ENCODE results near the gene HERC3.

GRCh38 chr4:88623097-88623496 is 30.8 kb downstream of the HERC3 start:
- TF ChIP-seq TAF1 (conservative IDR thresholded peaks at IDR 0.05), result no peak
- TF ChIP-seq, protein P1, sequence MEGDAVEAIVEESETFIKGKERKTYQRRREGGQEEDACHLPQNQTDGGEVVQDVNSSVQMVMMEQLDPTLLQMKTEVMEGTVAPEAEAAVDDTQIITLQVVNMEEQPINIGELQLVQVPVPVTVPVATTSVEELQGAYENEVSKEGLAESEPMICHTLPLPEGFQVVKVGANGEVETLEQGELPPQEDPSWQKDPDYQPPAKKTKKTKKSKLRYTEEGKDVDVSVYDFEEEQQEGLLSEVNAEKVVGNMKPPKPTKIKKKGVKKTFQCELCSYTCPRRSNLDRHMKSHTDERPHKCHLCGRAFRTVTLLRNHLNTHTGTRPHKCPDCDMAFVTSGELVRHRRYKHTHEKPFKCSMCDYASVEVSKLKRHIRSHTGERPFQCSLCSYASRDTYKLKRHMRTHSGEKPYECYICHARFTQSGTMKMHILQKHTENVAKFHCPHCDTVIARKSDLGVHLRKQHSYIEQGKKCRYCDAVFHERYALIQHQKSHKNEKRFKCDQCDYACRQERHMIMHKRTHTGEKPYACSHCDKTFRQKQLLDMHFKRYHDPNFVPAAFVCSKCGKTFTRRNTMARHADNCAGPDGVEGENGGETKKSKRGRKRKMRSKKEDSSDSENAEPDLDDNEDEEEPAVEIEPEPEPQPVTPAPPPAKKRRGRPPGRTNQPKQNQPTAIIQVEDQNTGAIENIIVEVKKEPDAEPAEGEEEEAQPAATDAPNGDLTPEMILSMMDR (IDR thresholded peaks at IDR 0.05; ENCODE audit: low read depth, low read length, missing input control), result no peak
- no peak for TF ChIP-seq ATF3 (IDR thresholded peaks at IDR 0.05)
- no peak for TF ChIP-seq RAD21 (IDR thresholded peaks at IDR 0.05)
- no peak for TF ChIP-seq YY1 (IDR thresholded peaks at IDR 0.05)
- no peak for TF ChIP-seq MAX (IDR thresholded peaks at IDR 0.05)
- TF ChIP-seq, protein P2, sequence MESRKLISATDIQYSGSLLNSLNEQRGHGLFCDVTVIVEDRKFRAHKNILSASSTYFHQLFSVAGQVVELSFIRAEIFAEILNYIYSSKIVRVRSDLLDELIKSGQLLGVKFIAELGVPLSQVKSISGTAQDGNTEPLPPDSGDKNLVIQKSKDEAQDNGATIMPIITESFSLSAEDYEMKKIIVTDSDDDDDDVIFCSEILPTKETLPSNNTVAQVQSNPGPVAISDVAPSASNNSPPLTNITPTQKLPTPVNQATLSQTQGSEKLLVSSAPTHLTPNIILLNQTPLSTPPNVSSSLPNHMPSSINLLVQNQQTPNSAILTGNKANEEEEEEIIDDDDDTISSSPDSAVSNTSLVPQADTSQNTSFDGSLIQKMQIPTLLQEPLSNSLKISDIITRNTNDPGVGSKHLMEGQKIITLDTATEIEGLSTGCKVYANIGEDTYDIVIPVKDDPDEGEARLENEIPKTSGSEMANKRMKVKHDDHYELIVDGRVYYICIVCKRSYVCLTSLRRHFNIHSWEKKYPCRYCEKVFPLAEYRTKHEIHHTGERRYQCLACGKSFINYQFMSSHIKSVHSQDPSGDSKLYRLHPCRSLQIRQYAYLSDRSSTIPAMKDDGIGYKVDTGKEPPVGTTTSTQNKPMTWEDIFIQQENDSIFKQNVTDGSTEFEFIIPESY (IDR thresholded peaks at IDR 0.05), result no peak
- TF ChIP-seq, protein P3, sequence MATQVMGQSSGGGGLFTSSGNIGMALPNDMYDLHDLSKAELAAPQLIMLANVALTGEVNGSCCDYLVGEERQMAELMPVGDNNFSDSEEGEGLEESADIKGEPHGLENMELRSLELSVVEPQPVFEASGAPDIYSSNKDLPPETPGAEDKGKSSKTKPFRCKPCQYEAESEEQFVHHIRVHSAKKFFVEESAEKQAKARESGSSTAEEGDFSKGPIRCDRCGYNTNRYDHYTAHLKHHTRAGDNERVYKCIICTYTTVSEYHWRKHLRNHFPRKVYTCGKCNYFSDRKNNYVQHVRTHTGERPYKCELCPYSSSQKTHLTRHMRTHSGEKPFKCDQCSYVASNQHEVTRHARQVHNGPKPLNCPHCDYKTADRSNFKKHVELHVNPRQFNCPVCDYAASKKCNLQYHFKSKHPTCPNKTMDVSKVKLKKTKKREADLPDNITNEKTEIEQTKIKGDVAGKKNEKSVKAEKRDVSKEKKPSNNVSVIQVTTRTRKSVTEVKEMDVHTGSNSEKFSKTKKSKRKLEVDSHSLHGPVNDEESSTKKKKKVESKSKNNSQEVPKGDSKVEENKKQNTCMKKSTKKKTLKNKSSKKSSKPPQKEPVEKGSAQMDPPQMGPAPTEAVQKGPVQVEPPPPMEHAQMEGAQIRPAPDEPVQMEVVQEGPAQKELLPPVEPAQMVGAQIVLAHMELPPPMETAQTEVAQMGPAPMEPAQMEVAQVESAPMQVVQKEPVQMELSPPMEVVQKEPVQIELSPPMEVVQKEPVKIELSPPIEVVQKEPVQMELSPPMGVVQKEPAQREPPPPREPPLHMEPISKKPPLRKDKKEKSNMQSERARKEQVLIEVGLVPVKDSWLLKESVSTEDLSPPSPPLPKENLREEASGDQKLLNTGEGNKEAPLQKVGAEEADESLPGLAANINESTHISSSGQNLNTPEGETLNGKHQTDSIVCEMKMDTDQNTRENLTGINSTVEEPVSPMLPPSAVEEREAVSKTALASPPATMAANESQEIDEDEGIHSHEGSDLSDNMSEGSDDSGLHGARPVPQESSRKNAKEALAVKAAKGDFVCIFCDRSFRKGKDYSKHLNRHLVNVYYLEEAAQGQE (IDR thresholded peaks at IDR 0.05), result no peak
- TF ChIP-seq EGR1 (IDR thresholded peaks at IDR 0.05; ENCODE audit: low read depth in 2 of 2), result no peak
- TF ChIP-seq SP1 (IDR thresholded peaks at IDR 0.05), result no peak
- no peak for TF ChIP-seq JUND (IDR thresholded peaks at IDR 0.05)
- TF ChIP-seq NR2F2 (IDR thresholded peaks at IDR 0.05), result no peak
- TF ChIP-seq FOXA1 (IDR thresholded peaks at IDR 0.05), result no peak

Measured in liver (tissue), 3 donors.